Uterus (tissue), 4 donors: ENCODE data around the gene PLXNA2. TPM values are rescaled to one million over a fixed set of nuclear protein-coding genes. Genes with fewer than 3 reads are reported as not detected.

ENCODE experiments used
- DNase-seq, 2 donors: peaks; one replicate each; pipeline ENCODE4 v3.0.0-alpha.2; 2019 to 2020
- H3K27ac ChIP-seq, 2 donors: fragments of 200-600 bp; sonication (generic); 1 replicate in 1 of 2; 2 replicates in 1 of 2; pipeline ENCODE4 v1.5.1; 2016 to 2018
- H3K27me3 ChIP-seq, 2 donors: fragments of 200-600 bp; sonication (generic); one replicate each; pipeline ENCODE4 v1.5.1; 2018 to 2019; ENCODE audit warnings: control low read depth in 1 of 2
- H3K36me3 ChIP-seq, 2 donors: fragments of 200-600 bp; sonication (generic); one replicate each; pipeline ENCODE4 v1.5.1; 2019; ENCODE audit warnings: control low read depth in 1 of 2
- H3K4me1 ChIP-seq, 2 donors: fragments of 200-600 bp; sonication (generic); one replicate each; pipeline ENCODE4 v1.5.1; 2018 to 2019; ENCODE audit warnings: control low read depth in 1 of 2
- H3K4me3 ChIP-seq, 2 donors: fragments of 200-600 bp; sonication (generic); 1 replicate in 1 of 2; 2 replicates in 1 of 2; pipeline ENCODE4 v1.5.1; 2018 to 2019; ENCODE audit warnings: mild to moderate bottlenecking in 1 of 2
- H3K9me3 ChIP-seq, 2 donors: fragments of 200-600 bp; sonication (generic); one replicate each; pipeline ENCODE4 v1.5.1; 2019; ENCODE audit warnings: control low read depth in 1 of 2
- CTCF ChIP-seq, 4 experiments: fragments of 200-600 bp in 2 of 4; fragments of 450-650 bp in 2 of 4; sonication (generic) in 2 of 4; IDR thresholded peaks; one replicate each; pipeline ENCODE4 v1.5.1; 2016 to 2019; ENCODE audit warnings: antibody characterized with exemption in 4 of 4, mild to moderate bottlenecking in 2 of 4, moderate library complexity in 1 of 4
- POLR2A ChIP-seq, 2 donors: fragments of 450-650 bp; IDR thresholded peaks; one replicate each; pipeline ENCODE4 v1.6.1; 2016; ENCODE audit warnings: antibody characterized with exemption in 2 of 2, mild to moderate bottlenecking in 1 of 2, moderate library complexity in 1 of 2
- intact Hi-C: fragments of 100-400 bp; cut with DNase I; formaldehyde crosslinking; loops from one replicate; pipeline ENCODE4 v1.15.1; 2023; ENCODE audit warnings: low total_unique reads
- total RNA-seq, 4 donors: library from RNA; depleted of rRNA in 3 of 4; stranded (reverse); fragments of >200 nt in 3 of 4; gene quantifications; one replicate each; pipeline versions ENCODE4 v1.1.0 to v1.2.4, GENCODE V29; 2014 to 2023
- donor health status: DM: yes; HTN: yes; CAD: no.

PLXNA2 gene
- total RNA-seq, 4 donors from 2014 or later: 5.4 to 94.5 (median 9.5) TPM

- intact Hi-C loops: no loop called here
- H3K9me3 ChIP-seq: no peaks in the 10 kb centered on the region
- DNase-seq: no peak
- H3K36me3 ChIP-seq: no peaks in the 10 kb centered on the region
- H3K4me1 ChIP-seq: no peaks in the 10 kb centered on the region
- no peaks in the 10 kb centered on the region for H3K27me3 ChIP-seq
- no peak overlapping the region for H3K4me3 ChIP-seq
- no peak for TF ChIP-seq CTCF (IDR thresholded peaks at IDR 0.05)
- TF ChIP-seq POLR2A (IDR thresholded peaks at IDR 0.05): no peak
- H3K27ac ChIP-seq: no peak overlapping the region
These were observed 190.5 kb downstream of the PLXNA2 start for GRCh38 chr1:208053661-208054060.

- intact Hi-C loops: no loop called here
- Histone ChIP-seq H3K4me1 (no peaks in the 10 kb centered on the region), H3K4me3 (no peak overlapping the region), H3K27me3 (no peaks in the 10 kb centered on the region), H3K27ac (no peak overlapping the region), H3K9me3 (no peaks in the 10 kb centered on the region), H3K36me3 (no peaks in the 10 kb centered on the region)
- TF ChIP-seq CTCF (IDR thresholded peaks at IDR 0.05) (no peak), POLR2A (IDR thresholded peaks at IDR 0.05) (no peak)
- no peak for DNase-seq
These were observed 191.2 kb downstream of the PLXNA2 start for GRCh38 chr1:208052926-208053407.

- Histone ChIP-seq H3K4me3 (no peak overlapping the region), H3K27me3 (no peaks in the 10 kb centered on the region), H3K36me3 (no peaks in the 10 kb centered on the region), H3K27ac (no peak overlapping the region), H3K9me3 (no peaks in the 10 kb centered on the region), H3K4me1 (no peaks in the 10 kb centered on the region)
- intact Hi-C loops: no loop called here
- TF ChIP-seq CTCF (IDR thresholded peaks at IDR 0.05) (no peak), POLR2A (IDR thresholded peaks at IDR 0.05) (no peak)
- DNase-seq: no peak
These were observed 192.0 kb downstream of the PLXNA2 start for GRCh38 chr1:208052135-208052534.

GRCh38 chr1:208051651-208052050, 192.5 kb downstream of the PLXNA2 start:
- intact Hi-C loops: no loop called here
- Histone ChIP-seq H3K9me3 (no peaks in the 10 kb centered on the region), H3K27me3 (no peaks in the 10 kb centered on the region), H3K27ac (no peak overlapping the region), H3K36me3 (no peaks in the 10 kb centered on the region), H3K4me1 (peaks cover 0 to 2% of the 10 kb centered on the region in 2 donors), H3K4me3 (no peak overlapping the region)
- TF ChIP-seq POLR2A (IDR thresholded peaks at IDR 0.05) (no peak), CTCF (IDR thresholded peaks at IDR 0.05) (no peak)
- DNase-seq: no peak

- peak overlapping the region; percentile 64 to 80 for H3K27ac ChIP-seq
- intact Hi-C loops: no loop called here
- peaks cover 0 to 6% of the 10 kb centered on the region in 2 donors for H3K4me1 ChIP-seq
- DNase-seq: no peak
- H3K27me3 ChIP-seq: no peaks in the 10 kb centered on the region
- H3K9me3 ChIP-seq: no peaks in the 10 kb centered on the region
- H3K36me3 ChIP-seq: no peaks in the 10 kb centered on the region
- TF ChIP-seq POLR2A (IDR thresholded peaks at IDR 0.05): no peak
- H3K4me3 ChIP-seq: no peak overlapping the region
These were observed 195.3 kb downstream of the PLXNA2 start for GRCh38 chr1:208048904-208049303.

GRCh38 chr1:208047975-208048374, 196.2 kb downstream of the PLXNA2 start:
- H3K27ac ChIP-seq: peak overlapping the region; percentile 64 to 80
- DNase-seq: peak; percentile 58 to 77
- intact Hi-C loops: no loop called here
- TF ChIP-seq CTCF (IDR thresholded peaks at IDR 0.05) (no peak), POLR2A (IDR thresholded peaks at IDR 0.05) (no peak)
- H3K4me3 ChIP-seq: no peak overlapping the region
- H3K36me3 ChIP-seq: no peaks in the 10 kb centered on the region
- H3K27me3 ChIP-seq: no peaks in the 10 kb centered on the region
- H3K9me3 ChIP-seq: no peaks in the 10 kb centered on the region
- H3K4me1 ChIP-seq: peaks cover 0 to 6% of the 10 kb centered on the region in 2 donors
